ENCODE data around the gene OR4E2. TPM values are rescaled to one million over a fixed set of nuclear protein-coding genes. Genes with fewer than 3 reads are reported as not detected.

OR4E2 gene
- total RNA-seq, 1 donor from 2014 or later = not detected

DNA sequence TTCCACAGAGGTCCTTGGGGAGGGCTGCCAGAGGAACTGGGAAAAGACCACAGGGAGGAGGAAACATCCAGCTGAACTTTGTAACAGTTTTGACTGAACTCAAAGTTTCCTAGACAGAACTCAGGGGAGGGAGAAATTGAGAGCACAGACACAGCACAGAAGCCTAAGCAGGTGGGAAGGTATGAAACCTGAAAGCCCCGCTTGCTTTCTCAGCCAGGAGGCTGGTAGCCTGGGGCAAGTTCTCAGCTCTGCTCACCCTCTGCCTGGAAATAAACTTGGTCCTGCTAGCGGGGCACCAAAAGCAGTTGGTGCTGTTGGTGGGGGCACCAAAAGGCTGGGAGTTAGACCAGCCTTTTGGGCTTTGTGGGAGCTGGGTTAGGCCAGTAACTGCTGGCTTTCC lies 45.9 kb downstream of the OR4E2 start:
- no peaks in the 10 kb centered on the region for H3K27me3 ChIP-seq (ENCODE audit: control insufficient read depth, insufficient read depth, low read length)
- FAIRE-seq (no peak), DNase-seq (ENCODE audit: low read depth) (no peak)
- no peak overlapping the region for H3K4me3 ChIP-seq (ENCODE audit: low read depth, low read length)
- TF ChIP-seq, protein P1, sequence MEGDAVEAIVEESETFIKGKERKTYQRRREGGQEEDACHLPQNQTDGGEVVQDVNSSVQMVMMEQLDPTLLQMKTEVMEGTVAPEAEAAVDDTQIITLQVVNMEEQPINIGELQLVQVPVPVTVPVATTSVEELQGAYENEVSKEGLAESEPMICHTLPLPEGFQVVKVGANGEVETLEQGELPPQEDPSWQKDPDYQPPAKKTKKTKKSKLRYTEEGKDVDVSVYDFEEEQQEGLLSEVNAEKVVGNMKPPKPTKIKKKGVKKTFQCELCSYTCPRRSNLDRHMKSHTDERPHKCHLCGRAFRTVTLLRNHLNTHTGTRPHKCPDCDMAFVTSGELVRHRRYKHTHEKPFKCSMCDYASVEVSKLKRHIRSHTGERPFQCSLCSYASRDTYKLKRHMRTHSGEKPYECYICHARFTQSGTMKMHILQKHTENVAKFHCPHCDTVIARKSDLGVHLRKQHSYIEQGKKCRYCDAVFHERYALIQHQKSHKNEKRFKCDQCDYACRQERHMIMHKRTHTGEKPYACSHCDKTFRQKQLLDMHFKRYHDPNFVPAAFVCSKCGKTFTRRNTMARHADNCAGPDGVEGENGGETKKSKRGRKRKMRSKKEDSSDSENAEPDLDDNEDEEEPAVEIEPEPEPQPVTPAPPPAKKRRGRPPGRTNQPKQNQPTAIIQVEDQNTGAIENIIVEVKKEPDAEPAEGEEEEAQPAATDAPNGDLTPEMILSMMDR (IDR thresholded peaks at IDR 0.05; ENCODE audit: insufficient read depth, low read length, severe bottlenecking) = no peak
- H3K36me3 ChIP-seq (ENCODE audit: control insufficient read depth, insufficient read depth, low read length) = no peaks in the 10 kb centered on the region

DNA sequence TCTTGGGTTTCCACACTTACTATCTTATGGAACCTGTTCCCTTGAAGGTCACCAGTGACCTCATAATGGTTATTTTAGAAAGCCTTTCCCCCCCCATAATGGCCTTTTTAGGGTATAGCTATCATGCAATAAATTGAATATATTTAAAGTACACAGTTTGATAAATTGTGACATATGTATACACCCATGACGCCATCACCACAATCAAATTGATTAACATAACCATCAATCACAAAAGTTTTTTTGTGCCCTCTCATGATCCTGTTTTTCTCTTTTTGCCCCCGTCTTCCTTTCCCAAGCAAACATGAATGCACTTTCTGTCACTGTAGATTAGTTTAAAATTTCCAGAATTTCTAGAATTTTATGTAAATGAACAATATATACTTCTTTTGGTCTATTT lies 48.7 kb downstream of the OR4E2 start:
- Histone ChIP-seq H3K36me3 (ENCODE audit: control insufficient read depth, insufficient read depth, low read length) (no peaks in the 10 kb centered on the region), H3K4me3 (ENCODE audit: low read depth, low read length) (no peak overlapping the region), H3K27me3 (ENCODE audit: control insufficient read depth, insufficient read depth, low read length) (no peaks in the 10 kb centered on the region)
- TF ChIP-seq, protein P1 (IDR thresholded peaks at IDR 0.05; ENCODE audit: insufficient read depth, low read length, severe bottlenecking) = no peak
- FAIRE-seq (no peak), DNase-seq (ENCODE audit: low read depth) (no peak)

DNA sequence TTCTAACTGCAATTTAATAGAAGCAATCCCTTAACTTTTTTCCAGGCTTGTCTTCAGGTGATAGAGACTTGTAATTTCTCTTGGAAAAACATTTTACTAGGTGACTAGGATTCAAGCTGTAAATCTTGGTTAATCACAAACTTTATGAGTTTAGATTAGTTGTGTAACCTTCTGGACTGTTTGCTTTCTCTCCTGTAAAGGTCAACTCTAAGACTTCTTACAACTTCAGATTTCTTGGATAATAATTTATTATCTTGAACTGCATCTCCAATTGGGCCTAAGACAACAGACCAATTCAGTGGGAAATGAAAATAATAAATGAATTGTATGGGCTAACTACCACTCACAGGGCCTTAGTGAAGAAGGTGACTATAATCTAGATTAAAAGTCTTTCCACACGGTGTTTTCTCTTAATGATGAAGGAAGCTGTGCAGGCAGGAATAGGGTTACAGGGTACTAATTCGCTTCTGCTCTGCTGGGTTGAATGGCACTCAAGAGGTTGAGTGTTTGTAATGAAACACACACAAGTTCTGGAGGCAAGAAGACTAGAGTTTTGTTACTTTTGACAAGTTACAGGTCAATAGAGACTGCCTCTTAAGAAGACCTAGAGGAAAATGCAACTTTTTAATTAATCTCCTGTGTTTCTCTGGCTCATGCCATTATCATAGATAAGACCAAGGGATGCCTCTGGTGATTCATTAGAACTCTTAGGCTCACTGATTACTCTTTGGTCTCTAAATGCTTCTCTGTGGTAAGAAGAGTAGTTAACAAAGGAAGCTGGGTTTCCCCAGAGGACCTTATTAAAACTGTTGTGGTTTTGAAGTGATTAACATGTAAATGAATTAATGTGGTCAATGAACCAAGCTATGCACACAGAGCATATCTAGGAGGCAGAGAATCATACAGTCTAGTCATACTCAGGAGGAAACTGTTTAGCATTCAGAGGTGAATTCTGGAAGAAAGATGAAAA lies 50.0 kb downstream of the OR4E2 start:
- Histone ChIP-seq H3K36me3 (ENCODE audit: control insufficient read depth, insufficient read depth, low read length) (no peaks in the 10 kb centered on the region), H3K27me3 (ENCODE audit: control insufficient read depth, insufficient read depth, low read length) (no peaks in the 10 kb centered on the region), H3K4me3 (ENCODE audit: low read depth, low read length) (no peak overlapping the region)
- TF ChIP-seq, protein P1 (IDR thresholded peaks at IDR 0.05; ENCODE audit: insufficient read depth, low read length, severe bottlenecking) = no peak
- no peak for FAIRE-seq
- DNase-seq (ENCODE audit: low read depth) = no peak

DNA sequence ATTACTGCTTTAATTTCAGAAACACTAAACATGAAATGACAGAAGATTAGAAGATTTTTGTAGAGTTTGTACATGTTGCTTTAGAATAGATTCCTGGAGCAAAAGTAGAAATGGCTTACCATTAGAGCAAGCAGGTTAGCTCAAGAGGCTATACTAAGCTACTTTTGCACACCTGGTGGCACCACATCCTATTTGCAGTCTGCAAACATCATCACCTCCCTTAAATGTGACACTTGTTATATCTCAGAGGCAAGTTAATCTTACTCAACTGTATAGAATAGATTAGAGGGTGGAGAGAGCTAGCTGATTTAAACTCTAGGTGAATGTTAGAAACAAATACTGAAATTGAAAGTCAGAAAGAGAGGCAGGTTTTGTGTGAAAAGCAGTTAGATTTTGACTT lies 50.7 kb downstream of the OR4E2 start:
- H3K36me3 ChIP-seq (ENCODE audit: control insufficient read depth, insufficient read depth, low read length) = no peaks in the 10 kb centered on the region

DNA sequence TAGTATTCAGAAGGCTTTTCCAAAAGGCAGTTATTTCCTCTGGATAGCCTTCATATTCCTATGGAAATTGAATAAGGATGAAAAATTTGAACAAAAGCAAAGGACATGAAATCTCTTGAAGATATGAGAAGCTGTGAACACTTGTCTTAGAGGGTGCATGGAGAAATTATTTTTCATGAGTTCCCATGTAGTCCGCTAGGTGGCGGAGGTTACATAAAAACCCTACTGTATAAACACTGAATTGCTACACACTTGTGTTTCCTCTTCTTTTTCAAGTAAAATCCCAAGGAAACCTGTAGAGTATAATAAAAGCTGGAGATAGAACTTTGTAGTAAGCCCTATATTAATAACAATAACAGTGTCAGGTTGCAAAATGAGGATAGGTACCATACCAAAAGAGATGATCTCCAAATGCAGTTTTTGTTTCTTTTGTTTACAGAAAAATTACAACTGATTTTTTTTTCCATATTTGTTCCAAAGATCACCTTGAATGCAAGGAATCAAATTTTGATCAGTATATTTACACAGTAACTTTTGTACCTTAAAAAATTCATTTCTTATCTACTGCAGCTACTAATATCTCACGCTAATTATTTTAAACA lies 57.8 kb downstream of the OR4E2 start:
- TF ChIP-seq, protein P1 (IDR thresholded peaks at IDR 0.05; ENCODE audit: insufficient read depth, low read length, severe bottlenecking) = peak; percentile 69
- H3K36me3 ChIP-seq (ENCODE audit: control insufficient read depth, insufficient read depth, low read length) = no peaks in the 10 kb centered on the region
- FAIRE-seq = no peak
- no peaks in the 10 kb centered on the region for H3K27me3 ChIP-seq (ENCODE audit: control insufficient read depth, insufficient read depth, low read length)
- DNase-seq (ENCODE audit: low read depth) = peak; percentile 44
- no peak overlapping the region for H3K4me3 ChIP-seq (ENCODE audit: low read depth, low read length)

More for the DNA sequence above, 50.7 kb downstream of the OR4E2 start:
- TF ChIP-seq, protein P1 (IDR thresholded peaks at IDR 0.05; ENCODE audit: insufficient read depth, low read length, severe bottlenecking) = no peak
- DNase-seq (ENCODE audit: low read depth) (no peak), FAIRE-seq (no peak)
- no peaks in the 10 kb centered on the region for H3K27me3 ChIP-seq (ENCODE audit: control insufficient read depth, insufficient read depth, low read length)
- H3K4me3 ChIP-seq (ENCODE audit: low read depth, low read length) = no peak overlapping the region

All from bronchial epithelial cell (primary cell).